T47D (cell line): Measurements from ENCODE around the gene AFG3L2.
"Not testable (repeated sequence)": the region's sequence is repeated elsewhere in the genome, so short reads cannot be mapped to it uniquely, and the experiment has no call there.

ENCODE experiments used
- DNase-seq, 2 experiments: peaks; one replicate each; pipeline versions ENCODE4 v3.0.0 to v3.0.0-alpha.2; 2011 to 2012; ENCODE audit warnings: low read depth in 1 of 2, low spot score in 1 of 2
- JUND ChIP-seq: IDR thresholded peaks from 2 replicates; pipeline ENCODE4 v1.6.1; 2012; ENCODE audit warnings: low read depth
- in situ Hi-C: cut with HindIII; loops from 2 replicates; pipeline ENCODE4 v1.10.0; 2016; ENCODE audit warnings: low sequenced_read_pairs, low pct_unique_long_range_greater_than_20kb

Gene AFG3L2

GRCh38 chr18:12388442-12388841, 11.4 kb upstream of the AFG3L2 start:
- DNase-seq = no peak
- in situ Hi-C loops = no loop called here
- no peak for TF ChIP-seq JUND

- no peak for TF ChIP-seq JUND
- DNase-seq = no peak
- in situ Hi-C loops = no loop called here
These were observed 7.2 kb upstream of the AFG3L2 start for GRCh38 chr18:12384261-12384660.

GRCh38 chr18:12383759-12384158, 6.7 kb upstream of the AFG3L2 start:
- in situ Hi-C loops, DNase-seq: not testable (repeated sequence)

- DNase-seq, in situ Hi-C loops: not testable (repeated sequence)
These were observed 5.3 kb upstream of the AFG3L2 start for GRCh38 chr18:12382221-12382814.

- in situ Hi-C loops, DNase-seq: not testable (repeated sequence)
These were observed 1.2 kb upstream of the AFG3L2 start for GRCh38 chr18:12378198-12378558.

- TF ChIP-seq JUND = no peak
- in situ Hi-C loops = no loop called here
- DNase-seq = no peak
These were observed 650 bp upstream of the AFG3L2 start for GRCh38 chr18:12377556-12378197.

GRCh38 chr18:12376034-12376753, 833 bp downstream of the AFG3L2 start:
- in situ Hi-C loops = no loop called here
- TF ChIP-seq JUND = no peak
- peak in 1 of 2 experiments; percentile 17 for DNase-seq

GRCh38 chr18:12374401-12374800, 2.6 kb downstream of the AFG3L2 start:
- TF ChIP-seq JUND = no peak
- no peak for DNase-seq
- in situ Hi-C loops = no loop called here

GRCh38 chr18:12373771-12374116, 3.3 kb downstream of the AFG3L2 start:
- DNase-seq = no peak
- no peak for TF ChIP-seq JUND
- in situ Hi-C loops = no loop called here

- no peak for TF ChIP-seq JUND
- in situ Hi-C loops = no loop called here
- no peak for DNase-seq
These were observed 3.8 kb downstream of the AFG3L2 start for GRCh38 chr18:12373116-12373770.

GRCh38 chr18:12372406-12372805, 4.6 kb downstream of the AFG3L2 start:
- no peak for DNase-seq
- TF ChIP-seq JUND = no peak
- in situ Hi-C loops = no loop called here

- TF ChIP-seq JUND = no peak
- no peak for DNase-seq
- in situ Hi-C loops = no loop called here
These were observed 5.4 kb downstream of the AFG3L2 start for GRCh38 chr18:12371590-12371989.

- in situ Hi-C loops = no loop called here
- no peak for TF ChIP-seq JUND
- no peak for DNase-seq
These were observed 7.8 kb downstream of the AFG3L2 start for GRCh38 chr18:12369211-12369610.
